ENCODE data around the gene USB1. TPM values are rescaled to one million over a fixed set of nuclear protein-coding genes. Genes with fewer than 3 reads are reported as not detected.

The USB1 gene
- total and polyA plus RNA-seq, 4 donors = 8.9 to 40.7 (median 28.3) TPM

DNA sequence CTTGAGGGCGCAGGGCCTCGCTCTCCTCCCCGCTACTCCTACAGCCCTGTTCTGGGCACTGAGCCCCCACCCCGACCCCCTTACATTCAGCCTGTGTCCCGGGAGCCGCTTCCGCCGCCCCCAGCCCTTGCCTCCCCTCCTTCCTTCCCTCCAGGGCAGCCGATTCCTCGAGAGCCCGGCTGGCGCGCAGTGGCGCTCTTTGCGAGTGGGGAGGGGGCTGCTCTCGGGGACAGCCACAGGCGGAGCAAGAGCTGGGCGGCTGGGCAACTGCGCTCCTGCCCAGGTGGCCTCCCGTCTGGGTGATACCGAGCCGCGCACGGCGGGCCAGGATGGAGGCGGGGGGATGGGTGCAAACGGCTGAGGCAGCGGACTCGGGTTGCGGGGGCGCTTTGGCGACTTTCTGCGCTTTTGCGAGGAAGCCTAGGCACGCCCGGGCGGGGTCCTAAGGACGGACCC lies 25.5 kb downstream of the USB1 start:
- WGBS = under 1% methylated on average over 38 of the region's 38 CpGs
- H3K27me3 ChIP-seq (ENCODE audit: control insufficient read depth in 4 of 4, insufficient read depth in 4 of 4, low read length in 3 of 4) = no peaks in the 10 kb centered on the region
- DNase-seq (ENCODE audit: low spot score) = no peak
- peak overlapping the region in 1 of 2 donors; percentile 72 for H3K9ac ChIP-seq (ENCODE audit: low read depth in 1 of 2, low read length in 2 of 2)
- peak overlapping the region; percentile 56 to 78 for H3K27ac ChIP-seq (ENCODE audit: low read depth in 1 of 2, low read length in 2 of 2)
- H3K36me3 ChIP-seq (ENCODE audit: control insufficient read depth in 4 of 4, insufficient read depth in 3 of 4, low read depth in 1 of 4, low read length in 3 of 4) = no peaks in the 10 kb centered on the region
- no peaks in the 10 kb centered on the region for H3K9me3 ChIP-seq (ENCODE audit: control insufficient read depth in 4 of 4, low read length in 3 of 4)
- H3K4me3 ChIP-seq (ENCODE audit: low read depth in 1 of 3, low read length in 3 of 3) = peak overlapping the region; percentile 78 to 82 (median 80)
- H3K4me1 ChIP-seq (ENCODE audit: control insufficient read depth in 4 of 4, insufficient read depth in 4 of 4, low read length in 3 of 4) = peaks cover 18 to 77% (median 58%) of the 10 kb centered on the region in 4 donors
- TF ChIP-seq, protein P1, sequence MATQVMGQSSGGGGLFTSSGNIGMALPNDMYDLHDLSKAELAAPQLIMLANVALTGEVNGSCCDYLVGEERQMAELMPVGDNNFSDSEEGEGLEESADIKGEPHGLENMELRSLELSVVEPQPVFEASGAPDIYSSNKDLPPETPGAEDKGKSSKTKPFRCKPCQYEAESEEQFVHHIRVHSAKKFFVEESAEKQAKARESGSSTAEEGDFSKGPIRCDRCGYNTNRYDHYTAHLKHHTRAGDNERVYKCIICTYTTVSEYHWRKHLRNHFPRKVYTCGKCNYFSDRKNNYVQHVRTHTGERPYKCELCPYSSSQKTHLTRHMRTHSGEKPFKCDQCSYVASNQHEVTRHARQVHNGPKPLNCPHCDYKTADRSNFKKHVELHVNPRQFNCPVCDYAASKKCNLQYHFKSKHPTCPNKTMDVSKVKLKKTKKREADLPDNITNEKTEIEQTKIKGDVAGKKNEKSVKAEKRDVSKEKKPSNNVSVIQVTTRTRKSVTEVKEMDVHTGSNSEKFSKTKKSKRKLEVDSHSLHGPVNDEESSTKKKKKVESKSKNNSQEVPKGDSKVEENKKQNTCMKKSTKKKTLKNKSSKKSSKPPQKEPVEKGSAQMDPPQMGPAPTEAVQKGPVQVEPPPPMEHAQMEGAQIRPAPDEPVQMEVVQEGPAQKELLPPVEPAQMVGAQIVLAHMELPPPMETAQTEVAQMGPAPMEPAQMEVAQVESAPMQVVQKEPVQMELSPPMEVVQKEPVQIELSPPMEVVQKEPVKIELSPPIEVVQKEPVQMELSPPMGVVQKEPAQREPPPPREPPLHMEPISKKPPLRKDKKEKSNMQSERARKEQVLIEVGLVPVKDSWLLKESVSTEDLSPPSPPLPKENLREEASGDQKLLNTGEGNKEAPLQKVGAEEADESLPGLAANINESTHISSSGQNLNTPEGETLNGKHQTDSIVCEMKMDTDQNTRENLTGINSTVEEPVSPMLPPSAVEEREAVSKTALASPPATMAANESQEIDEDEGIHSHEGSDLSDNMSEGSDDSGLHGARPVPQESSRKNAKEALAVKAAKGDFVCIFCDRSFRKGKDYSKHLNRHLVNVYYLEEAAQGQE (IDR thresholded peaks at IDR 0.05) = no peak
- no peak for TF ChIP-seq EGR1 (IDR thresholded peaks at IDR 0.05; ENCODE audit: low read depth in 2 of 2)
- no peak for TF ChIP-seq RXRA (IDR thresholded peaks at IDR 0.05)
- no peak for TF ChIP-seq NR2F2 (IDR thresholded peaks at IDR 0.05)
- no peak for TF ChIP-seq FOXA2 (IDR thresholded peaks at IDR 0.05)
- TF ChIP-seq, protein P2, sequence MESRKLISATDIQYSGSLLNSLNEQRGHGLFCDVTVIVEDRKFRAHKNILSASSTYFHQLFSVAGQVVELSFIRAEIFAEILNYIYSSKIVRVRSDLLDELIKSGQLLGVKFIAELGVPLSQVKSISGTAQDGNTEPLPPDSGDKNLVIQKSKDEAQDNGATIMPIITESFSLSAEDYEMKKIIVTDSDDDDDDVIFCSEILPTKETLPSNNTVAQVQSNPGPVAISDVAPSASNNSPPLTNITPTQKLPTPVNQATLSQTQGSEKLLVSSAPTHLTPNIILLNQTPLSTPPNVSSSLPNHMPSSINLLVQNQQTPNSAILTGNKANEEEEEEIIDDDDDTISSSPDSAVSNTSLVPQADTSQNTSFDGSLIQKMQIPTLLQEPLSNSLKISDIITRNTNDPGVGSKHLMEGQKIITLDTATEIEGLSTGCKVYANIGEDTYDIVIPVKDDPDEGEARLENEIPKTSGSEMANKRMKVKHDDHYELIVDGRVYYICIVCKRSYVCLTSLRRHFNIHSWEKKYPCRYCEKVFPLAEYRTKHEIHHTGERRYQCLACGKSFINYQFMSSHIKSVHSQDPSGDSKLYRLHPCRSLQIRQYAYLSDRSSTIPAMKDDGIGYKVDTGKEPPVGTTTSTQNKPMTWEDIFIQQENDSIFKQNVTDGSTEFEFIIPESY (IDR thresholded peaks at IDR 0.05) = no peak
- TF ChIP-seq, protein P3, sequence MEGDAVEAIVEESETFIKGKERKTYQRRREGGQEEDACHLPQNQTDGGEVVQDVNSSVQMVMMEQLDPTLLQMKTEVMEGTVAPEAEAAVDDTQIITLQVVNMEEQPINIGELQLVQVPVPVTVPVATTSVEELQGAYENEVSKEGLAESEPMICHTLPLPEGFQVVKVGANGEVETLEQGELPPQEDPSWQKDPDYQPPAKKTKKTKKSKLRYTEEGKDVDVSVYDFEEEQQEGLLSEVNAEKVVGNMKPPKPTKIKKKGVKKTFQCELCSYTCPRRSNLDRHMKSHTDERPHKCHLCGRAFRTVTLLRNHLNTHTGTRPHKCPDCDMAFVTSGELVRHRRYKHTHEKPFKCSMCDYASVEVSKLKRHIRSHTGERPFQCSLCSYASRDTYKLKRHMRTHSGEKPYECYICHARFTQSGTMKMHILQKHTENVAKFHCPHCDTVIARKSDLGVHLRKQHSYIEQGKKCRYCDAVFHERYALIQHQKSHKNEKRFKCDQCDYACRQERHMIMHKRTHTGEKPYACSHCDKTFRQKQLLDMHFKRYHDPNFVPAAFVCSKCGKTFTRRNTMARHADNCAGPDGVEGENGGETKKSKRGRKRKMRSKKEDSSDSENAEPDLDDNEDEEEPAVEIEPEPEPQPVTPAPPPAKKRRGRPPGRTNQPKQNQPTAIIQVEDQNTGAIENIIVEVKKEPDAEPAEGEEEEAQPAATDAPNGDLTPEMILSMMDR (IDR thresholded peaks at IDR 0.05; ENCODE audit: low read depth, low read length, missing input control) = no peak
- TF ChIP-seq YY1 (IDR thresholded peaks at IDR 0.05) = no peak

DNA sequence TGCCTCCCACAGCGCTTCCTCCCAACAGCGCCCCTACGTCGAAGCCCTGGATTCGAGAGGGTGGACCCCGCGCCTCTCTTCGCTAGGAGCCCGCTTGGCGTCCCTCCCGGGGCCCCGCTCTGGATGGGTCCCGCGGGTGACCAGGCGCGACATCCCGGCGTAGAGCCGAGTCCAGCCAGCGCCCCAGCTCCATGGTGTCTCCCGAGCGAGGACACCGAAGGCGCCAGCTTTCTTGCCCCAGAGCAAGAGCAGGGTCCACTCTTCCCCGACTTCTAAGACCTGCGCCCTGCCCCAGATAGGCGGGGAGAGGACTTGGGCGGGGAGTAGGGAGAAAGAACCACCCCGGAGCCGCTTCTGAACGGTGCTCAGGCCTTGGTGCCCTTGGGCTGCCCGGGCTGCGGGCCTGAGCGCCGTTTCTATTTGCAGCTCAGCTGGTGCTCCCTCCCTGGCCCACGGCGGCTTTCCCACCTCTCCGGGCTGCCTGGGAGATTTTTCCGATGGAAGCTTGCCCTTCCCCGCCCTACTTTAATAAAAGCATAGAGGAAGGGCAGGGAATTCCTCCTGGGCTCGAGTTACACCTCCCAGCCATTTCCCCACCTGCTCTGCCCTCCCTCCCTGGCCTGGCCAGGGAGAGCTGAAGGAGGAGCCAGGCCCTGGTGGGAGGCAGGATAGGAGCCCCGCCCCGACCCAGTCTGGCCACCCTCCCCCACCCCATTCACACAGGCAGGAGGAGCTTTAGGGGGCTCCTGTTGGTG lies 26.1 kb downstream of the USB1 start:
- H3K27ac ChIP-seq (ENCODE audit: low read depth in 1 of 2, low read length in 2 of 2) = peak overlapping the region; percentile 56 to 78
- no peaks in the 10 kb centered on the region for H3K9me3 ChIP-seq (ENCODE audit: control insufficient read depth in 4 of 4, low read length in 3 of 4)
- H3K9ac ChIP-seq (ENCODE audit: low read depth in 1 of 2, low read length in 2 of 2) = peak overlapping the region in 1 of 2 donors; percentile 7
- no peak for TF ChIP-seq RAD21 (IDR thresholded peaks at IDR 0.05)
- TF ChIP-seq EGR1 (IDR thresholded peaks at IDR 0.05; ENCODE audit: low read depth in 2 of 2) = no peak
- no peak for TF ChIP-seq JUND (IDR thresholded peaks at IDR 0.05)
- TF ChIP-seq, protein P4, sequence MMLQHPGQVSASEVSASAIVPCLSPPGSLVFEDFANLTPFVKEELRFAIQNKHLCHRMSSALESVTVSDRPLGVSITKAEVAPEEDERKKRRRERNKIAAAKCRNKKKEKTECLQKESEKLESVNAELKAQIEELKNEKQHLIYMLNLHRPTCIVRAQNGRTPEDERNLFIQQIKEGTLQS (IDR thresholded peaks at IDR 0.05) = no peak
- peak in 1 of 2 donors; percentile 23 for TF ChIP-seq HNF4A (conservative IDR thresholded peaks at IDR 0.05)
- TF ChIP-seq GABPA (IDR thresholded peaks at IDR 0.05 in 1 of 2, conservative IDR thresholded peaks at IDR 0.05 in 1 of 2) = no peak
- TF ChIP-seq SP1 (IDR thresholded peaks at IDR 0.05) = peak; percentile 9
- peak; percentile 25 to 30 for TF ChIP-seq RXRA (IDR thresholded peaks at IDR 0.05)
- TF ChIP-seq, protein P3 (IDR thresholded peaks at IDR 0.05; ENCODE audit: low read depth, low read length, missing input control) = no peak
- H3K36me3 ChIP-seq (ENCODE audit: control insufficient read depth in 4 of 4, insufficient read depth in 3 of 4, low read depth in 1 of 4, low read length in 3 of 4) = no peaks in the 10 kb centered on the region
- WGBS = 9% methylated on average over 43 of the region's 43 CpGs
- H3K4me3 ChIP-seq (ENCODE audit: low read depth in 1 of 3, low read length in 3 of 3) = peak overlapping the region; percentile 78 to 82 (median 80)
- H3K27me3 ChIP-seq (ENCODE audit: control insufficient read depth in 4 of 4, insufficient read depth in 4 of 4, low read length in 3 of 4) = no peaks in the 10 kb centered on the region
- H3K4me1 ChIP-seq (ENCODE audit: control insufficient read depth in 4 of 4, insufficient read depth in 4 of 4, low read length in 3 of 4) = peaks cover 20 to 77% (median 62%) of the 10 kb centered on the region in 4 donors
- DNase-seq (ENCODE audit: low spot score) = no peak

All from liver (tissue), 9 donors.